HCT116 (cell line): ENCODE data around the gene CDON. TPM values are rescaled to one million over a fixed set of nuclear protein-coding genes. Genes with fewer than 3 reads are reported as not detected.

Experiments used
- ATAC-seq: fragments of 200-7000 bp; cut with Tn5 transposase; 2 replicates; pipeline ENCODE4 v1.9.1; 2020; ENCODE audit warnings: mild to moderate bottlenecking, moderate library complexity
- BruUV-seq: library from RNA; stranded (reverse); fragments of 400-500 nt; replicated peaks from 2 replicates; lab custom pipeline; 2021; lab: Mats Ljungman, UMichigan
- CTCF ChIA-PET: fragments of 300-600 bp; sonication (Branson Sonifier 250); formaldehyde crosslinking; loops from one replicate; lab custom pipeline; 2021; ENCODE audit warnings: antibody characterized with exemption; lab: Charles Lee
- POLR2A ChIA-PET: fragments of 300-600, 350-600 bp; sonication (Branson Sonifier 250); formaldehyde crosslinking; loops from one replicate; lab custom pipeline; 2021; ENCODE audit warnings: antibody characterized with exemption; lab: Charles Lee
- RAD21 ChIA-PET, 2 experiments: fragments of 300-600 bp; sonication (Branson Sonifier 250); formaldehyde crosslinking; loops; one replicate each; lab custom pipeline; 2023; ENCODE audit warnings: low total read pairs in 2 of 2; ENCODE audit not compliant: uncharacterized antibody in 2 of 2, unreplicated experiment in 2 of 2, low non-redundant PET in 1 of 2; lab: Charles Lee
- DNase-seq: peaks from one replicate; pipeline ENCODE4 v3.0.0-alpha.2; 2010; ENCODE audit warnings: low read depth, low spot score
- H2AFZ ChIP-seq: fragments of 200-600 bp; shearing (Covaris generic), sonication (generic); 2 replicates; pipeline ENCODE4 v1.6.1; 2017; ENCODE audit warnings: low read depth, mixed run types, mixed read lengths, antibody characterized with exemption, low read length; ENCODE audit not compliant: poor library complexity, severe bottlenecking
- H3K27ac ChIP-seq: 2 replicates; pipeline ENCODE4 v1.5.1; 2012; ENCODE audit warnings: low read depth, low read length
- H3K27me3 ChIP-seq: fragments of 200-600 bp; sonication (generic); 2 replicates; pipeline ENCODE4 v1.6.1; 2016; ENCODE audit warnings: mixed run types, low read length, mixed read lengths; ENCODE audit not compliant: insufficient read depth
- H3K36me3 ChIP-seq, 2 experiments: fragments of 200-500 bp in 1 of 2; fragments of 200-600 bp in 1 of 2; sonication (Bioruptor generic) in 1 of 2; sonication (generic) in 1 of 2; 2 replicates each; pipeline versions ENCODE4 v1.5.1 to v1.6.1; 2014 to 2016; ENCODE audit warnings: low read length in 2 of 2, inconsistent platforms in 1 of 2, mixed read lengths in 1 of 2, mixed run types in 1 of 2; ENCODE audit not compliant: insufficient read depth in 2 of 2, control insufficient read depth in 1 of 2
- H3K4me1 ChIP-seq, 2 experiments: fragments of 200-600 bp in 1 of 2; sonication (generic) in 1 of 2; 2 replicates each; pipeline versions ENCODE4 v1.5.1 to v1.6.1; 2012 to 2017; ENCODE audit warnings: low read length in 2 of 2, inconsistent platforms in 1 of 2, mild to moderate bottlenecking in 1 of 2, mixed read lengths in 1 of 2, mixed run types in 1 of 2, moderate library complexity in 1 of 2; ENCODE audit not compliant: insufficient read depth in 2 of 2, control insufficient read depth in 1 of 2
- H3K4me2 ChIP-seq: fragments of 200-600 bp; sonication (generic); 2 replicates; pipeline ENCODE4 v1.6.1; 2017; ENCODE audit warnings: mixed run types, low read length, mixed read lengths
- H3K4me3 ChIP-seq, 2 experiments: fragments of 200-600 bp in 1 of 2; sonication (generic) in 1 of 2; replicated peaks in 1 of 2; 2 replicates each; pipeline ENCODE4 v1.5.1; 2011 to 2016; ENCODE audit warnings: low read length in 2 of 2, control low read depth in 1 of 2, low read depth in 1 of 2, mild to moderate bottlenecking in 1 of 2, mixed read lengths in 1 of 2, mixed run types in 1 of 2
- H3K79me2 ChIP-seq: fragments of 200-600 bp; sonication (generic); 2 replicates; pipeline ENCODE4 v1.6.1; 2017; ENCODE audit warnings: mild to moderate bottlenecking, mixed run types, low read length, moderate library complexity, mixed read lengths; ENCODE audit not compliant: insufficient read depth
- H3K9ac ChIP-seq: fragments of 200-600 bp; sonication (generic); 2 replicates; pipeline ENCODE4 v1.6.1; 2016; ENCODE audit warnings: low read length, mixed read lengths
- H3K9me2 ChIP-seq: fragments of 200-600 bp; sonication (generic), shearing (Covaris generic); 2 replicates; pipeline ENCODE4 v1.6.1; 2017; ENCODE audit warnings: mixed run types, mild to moderate bottlenecking, moderate library complexity; ENCODE audit not compliant: insufficient read depth
- H3K9me3 ChIP-seq, 2 experiments: fragments of 200-500 bp in 1 of 2; fragments of 200-600 bp in 1 of 2; sonication (Bioruptor generic) in 1 of 2; sonication (generic) in 1 of 2; 2 replicates each; pipeline ENCODE4 v1.6.1; 2014 to 2017; ENCODE audit warnings: low read length in 2 of 2, mixed read lengths in 2 of 2, inconsistent platforms in 1 of 2, low read depth in 1 of 2, mild to moderate bottlenecking in 1 of 2, mixed run types in 1 of 2, moderate library complexity in 1 of 2; ENCODE audit not compliant: control insufficient read depth in 1 of 2, insufficient read depth in 1 of 2
- H4K20me1 ChIP-seq: fragments of 200-600 bp; sonication (generic), shearing (Covaris generic); 2 replicates; pipeline ENCODE4 v1.6.1; 2017; ENCODE audit warnings: mixed run types, mild to moderate bottlenecking, moderate library complexity; ENCODE audit not compliant: insufficient read depth
- CEBPB ChIP-seq: IDR thresholded peaks from 2 replicates; pipeline ENCODE4 v1.6.1; 2012; ENCODE audit warnings: low read depth
- EZH2phosphoT487 ChIP-seq: fragments of 200-600 bp; IDR thresholded peaks from 2 replicates; pipeline ENCODE4 v1.6.1; 2018; ENCODE audit warnings: antibody characterized with exemption, borderline replicate concordance
- POLR2A ChIP-seq: IDR thresholded peaks from 2 replicates; pipeline ENCODE4 v1.7.0; 2011; ENCODE audit warnings: borderline replicate concordance; ENCODE audit not compliant: insufficient read depth, insufficient read length; ENCODE audit errors: extremely low read depth
- RAD21 ChIP-seq: IDR thresholded peaks from 2 replicates; pipeline ENCODE4 v1.6.1; 2012; ENCODE audit warnings: low read depth, mild to moderate bottlenecking
- TCF7L2 ChIP-seq: IDR thresholded peaks from 2 replicates; pipeline ENCODE4 v1.7.0; 2011; ENCODE audit warnings: borderline replicate concordance, inconsistent platforms; ENCODE audit not compliant: insufficient read depth, insufficient read length; ENCODE audit errors: extremely low read depth
- YY1 ChIP-seq: IDR thresholded peaks from 2 replicates; pipeline ENCODE4 v1.6.1; 2011; ENCODE audit warnings: low read length, low read depth, moderate library complexity, mild to moderate bottlenecking; ENCODE audit not compliant: insufficient replicate concordance; ENCODE audit errors: extremely low read depth
- ZBTB33 ChIP-seq: IDR thresholded peaks from 2 replicates; pipeline ENCODE4 v1.6.1; 2011; ENCODE audit warnings: mild to moderate bottlenecking, low read length, moderate library complexity; ENCODE audit not compliant: insufficient replicate concordance; ENCODE audit errors: extremely low read depth
- ZFX ChIP-seq: fragments of 450-650 bp; IDR thresholded peaks from 2 replicates; pipeline ENCODE4 v1.6.1; 2017
- intact Hi-C: fragments of 100-400 bp; cut with micrococcal nuclease; formaldehyde crosslinking; loops from 2 replicates; pipeline ENCODE4 v1.10.0; 2022
- total RNA-seq: library from RNA; stranded (reverse); gene quantifications from one replicate; pipeline ENCODE4 v1.2.1, GENCODE V29; 2021; ENCODE audit not compliant: unreplicated experiment
- TF ChIP-seq, protein P1 (sequence below), 3 experiments: fragments of 200-600 bp in 1 of 3; sonication (generic) in 1 of 3; IDR thresholded peaks in 2 of 3; conservative IDR thresholded peaks in 1 of 3; 2 replicates each; pipeline ENCODE4 v1.5.1; 2012 to 2017; ENCODE audit warnings: low read depth in 2 of 3, low read length in 2 of 3, antibody characterized with exemption in 1 of 3, borderline replicate concordance in 1 of 3, control low read depth in 1 of 3, mild to moderate bottlenecking in 1 of 3, mixed read lengths in 1 of 3, mixed run types in 1 of 3, moderate library complexity in 1 of 3; ENCODE audit not compliant: insufficient read depth in 1 of 3

CDON gene
- total RNA-seq, 1 experiment from 2014 or later = 16.9 TPM

DNA sequence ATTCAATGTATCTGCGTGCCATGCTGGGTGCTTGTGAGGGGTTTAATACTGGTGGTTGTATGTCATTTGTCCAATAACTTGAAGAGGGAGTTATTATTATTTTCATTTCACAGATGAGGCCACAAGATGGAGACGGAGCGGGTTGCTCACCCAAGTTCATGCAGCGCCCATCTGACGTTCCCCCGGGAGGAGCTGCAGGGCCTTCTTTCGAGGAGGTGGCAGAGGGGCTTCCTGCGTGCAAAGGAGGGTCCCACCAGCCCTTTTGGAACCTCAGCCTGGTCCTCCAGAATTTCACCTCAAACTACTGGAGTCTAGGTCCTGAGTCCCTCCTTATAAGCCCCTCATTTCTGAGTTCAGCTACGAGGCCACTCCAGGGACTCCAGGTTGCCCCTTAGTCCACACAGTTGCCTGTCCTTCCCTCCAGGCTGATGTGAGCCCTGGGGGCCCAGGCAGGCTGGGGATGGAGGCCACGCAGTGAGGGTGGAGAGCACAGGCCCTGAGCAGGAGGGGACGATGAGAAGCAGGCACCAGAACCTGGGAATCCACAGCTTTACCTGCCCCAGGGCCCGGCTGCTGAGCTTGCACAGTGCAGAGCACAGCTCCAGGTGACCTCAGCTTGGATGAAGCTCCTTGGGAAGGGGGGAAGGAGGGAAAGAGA is 119.8 kb downstream of the CDON start:
- BruUV-seq = no TSS peak

DNA sequence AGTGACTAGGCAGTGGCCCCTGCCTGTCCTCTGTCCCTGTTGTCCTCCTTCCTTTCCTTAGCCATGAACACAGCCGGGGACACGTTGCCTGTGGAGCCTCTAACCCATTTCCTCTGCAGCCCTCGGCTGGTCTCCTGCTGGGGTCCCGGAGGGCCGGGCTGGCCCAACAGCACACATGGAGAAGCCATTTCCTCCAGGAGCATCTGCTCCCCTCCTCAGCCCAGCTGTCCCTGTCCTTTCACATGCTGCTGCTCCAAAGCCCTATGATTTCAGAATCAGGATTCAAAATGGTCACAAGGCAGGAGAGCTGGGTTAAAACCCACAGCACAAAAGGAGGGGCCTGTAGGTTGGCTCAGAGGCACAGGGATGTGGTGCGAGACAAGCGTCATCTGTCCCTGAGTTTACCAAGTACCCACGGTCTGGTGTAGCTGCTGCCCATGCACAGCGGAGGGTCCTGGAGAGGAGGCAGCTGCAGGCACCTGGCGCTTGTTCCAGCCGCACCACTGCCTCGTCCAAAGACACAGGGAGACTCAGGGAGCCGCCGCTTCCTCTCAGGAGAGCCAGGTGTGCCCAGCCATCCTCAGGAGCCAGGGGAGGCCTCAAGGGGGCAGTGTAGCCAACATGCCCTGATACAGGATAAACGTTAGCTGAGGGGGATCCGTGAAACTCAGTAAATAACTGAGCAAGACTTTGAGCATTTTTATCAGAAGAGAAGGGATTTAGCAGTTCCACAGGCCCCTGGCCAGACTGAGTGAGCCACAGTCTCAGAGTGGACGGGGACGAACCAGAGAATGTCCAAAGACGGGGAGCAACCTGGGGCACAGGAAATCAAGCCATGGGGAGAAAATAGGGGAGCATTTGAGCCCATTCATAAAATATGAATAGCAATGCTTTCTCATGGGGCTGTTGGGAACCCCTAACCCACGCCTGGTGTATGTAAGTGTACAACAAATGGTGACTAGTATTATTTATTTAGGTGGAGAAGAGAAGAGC is 120.8 kb downstream of the CDON start:
- H3K4me1 ChIP-seq = peaks cover 7 to 22% of the 10 kb centered on the region in 2 experiments
- H4K20me1 ChIP-seq = no peaks in the 10 kb centered on the region
- peak; percentile 22 for DNase-seq
- H3K4me3 ChIP-seq = no peak overlapping the region
- ChIA-PET CTCF (interaction anchor here (0.7 to 1.9 kb wide), 3 partner anchors 10 to 253 kb away, joined by 3 to 19 read pairs (median 3); no protein-coding TSS in a partner anchor), POLR2A (no interaction called here), RAD21 (interaction anchor here in 1 of 2 experiments (1.0 kb wide), 1 partner anchor 252 kb away, joined by 6 read pairs; no protein-coding TSS in a partner anchor)
- H3K36me3 ChIP-seq = no peaks in the 10 kb centered on the region
- no peaks in the 10 kb centered on the region for H3K27me3 ChIP-seq
- no peaks in the 10 kb centered on the region for H3K9me2 ChIP-seq
- no peak overlapping the region for H3K9ac ChIP-seq
- ATAC-seq = peak; percentile 97
- H3K4me2 ChIP-seq = peak overlapping the region; percentile 10; the same call in 1 of the 2 replicates
- BruUV-seq = no TSS peak
- no peak overlapping the region for H3K27ac ChIP-seq
- H3K9me3 ChIP-seq = no peaks in the 10 kb centered on the region
- no peaks in the 10 kb centered on the region for H3K79me2 ChIP-seq
- peak overlapping the region; percentile 52 for H2AFZ ChIP-seq
- TF ChIP-seq POLR2A (no peak), YY1 (peak; percentile 15), ZBTB33 (no peak), EZH2phosphoT487 (no peak), RAD21 (peak; percentile 70), CEBPB (no peak), TCF7L2 (no peak)
- TF ChIP-seq, protein P1, sequence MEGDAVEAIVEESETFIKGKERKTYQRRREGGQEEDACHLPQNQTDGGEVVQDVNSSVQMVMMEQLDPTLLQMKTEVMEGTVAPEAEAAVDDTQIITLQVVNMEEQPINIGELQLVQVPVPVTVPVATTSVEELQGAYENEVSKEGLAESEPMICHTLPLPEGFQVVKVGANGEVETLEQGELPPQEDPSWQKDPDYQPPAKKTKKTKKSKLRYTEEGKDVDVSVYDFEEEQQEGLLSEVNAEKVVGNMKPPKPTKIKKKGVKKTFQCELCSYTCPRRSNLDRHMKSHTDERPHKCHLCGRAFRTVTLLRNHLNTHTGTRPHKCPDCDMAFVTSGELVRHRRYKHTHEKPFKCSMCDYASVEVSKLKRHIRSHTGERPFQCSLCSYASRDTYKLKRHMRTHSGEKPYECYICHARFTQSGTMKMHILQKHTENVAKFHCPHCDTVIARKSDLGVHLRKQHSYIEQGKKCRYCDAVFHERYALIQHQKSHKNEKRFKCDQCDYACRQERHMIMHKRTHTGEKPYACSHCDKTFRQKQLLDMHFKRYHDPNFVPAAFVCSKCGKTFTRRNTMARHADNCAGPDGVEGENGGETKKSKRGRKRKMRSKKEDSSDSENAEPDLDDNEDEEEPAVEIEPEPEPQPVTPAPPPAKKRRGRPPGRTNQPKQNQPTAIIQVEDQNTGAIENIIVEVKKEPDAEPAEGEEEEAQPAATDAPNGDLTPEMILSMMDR (IDR thresholded peaks at IDR 0.05 in 2 of 3, conservative IDR thresholded peaks at IDR 0.05 in 1 of 3; ENCODE audit: borderline replicate concordance in 1 of 3, insufficient read depth in 1 of 3, low read depth in 2 of 3, low read length in 2 of 3) = peak; percentile 64 to 96 (median 87)
- intact Hi-C loops = loop anchor here (1.0 to 5.0 kb wide), 2 partner anchors 120 to 252 kb away; partner anchors contain the start of gene CDON

More for the DNA sequence above, 119.8 kb downstream of the CDON start:
- H3K79me2 ChIP-seq = no peaks in the 10 kb centered on the region
- no peak overlapping the region for H3K27ac ChIP-seq
- TF ChIP-seq ZFX = no peak
- POLR2A ChIA-PET = no interaction called here
- H3K4me3 ChIP-seq = no peak overlapping the region
- H4K20me1 ChIP-seq = no peaks in the 10 kb centered on the region
- H3K27me3 ChIP-seq = no peaks in the 10 kb centered on the region
- peaks cover 7 to 22% of the 10 kb centered on the region in 2 experiments for H3K4me1 ChIP-seq
- no peaks in the 10 kb centered on the region for H3K9me2 ChIP-seq
- no peak overlapping the region for H3K9ac ChIP-seq
- intact Hi-C loops = loop anchor here (1.0 to 5.0 kb wide), 2 partner anchors 119 to 251 kb away; partner anchors contain the start of gene CDON
- H2AFZ ChIP-seq = no peak overlapping the region
- CTCF ChIA-PET = interaction anchor here (0.8 to 1.3 kb wide), 3 partner anchors 11 to 251 kb away, joined by 3 to 5 read pairs (median 4); no protein-coding TSS in a partner anchor
- ATAC-seq (no peak), DNase-seq (no peak)
- RAD21 ChIA-PET = no interaction called here
- H3K9me3 ChIP-seq = no peaks in the 10 kb centered on the region
- H3K36me3 ChIP-seq = no peaks in the 10 kb centered on the region
- H3K4me2 ChIP-seq = no peak overlapping the region
